Left renal cortex interstitium (tissue), 4 donors: ENCODE results near the gene GARIN3. TPM values are rescaled to one million over a fixed set of nuclear protein-coding genes. Genes with fewer than 3 reads are reported as not detected.

Experiments used
- DNase-seq, 4 donors: peaks; one replicate each; pipeline ENCODE4 v3.0.0-alpha.2; 2013; ENCODE audit warnings: low read depth in 4 of 4, low spot score in 2 of 4, missing footprints in 1 of 4
- polyA plus RNA-seq, 4 donors: library from polyadenylated mRNA; unstranded; fragments of 120-200 nt; gene quantifications; one replicate each; pipeline ENCODE4 v1.2.1, GENCODE V29; 2013; ENCODE audit not compliant: insufficient read length in 4 of 4

GARIN3 gene
- polyA plus RNA-seq, 4 donors, result not detected

DNA sequence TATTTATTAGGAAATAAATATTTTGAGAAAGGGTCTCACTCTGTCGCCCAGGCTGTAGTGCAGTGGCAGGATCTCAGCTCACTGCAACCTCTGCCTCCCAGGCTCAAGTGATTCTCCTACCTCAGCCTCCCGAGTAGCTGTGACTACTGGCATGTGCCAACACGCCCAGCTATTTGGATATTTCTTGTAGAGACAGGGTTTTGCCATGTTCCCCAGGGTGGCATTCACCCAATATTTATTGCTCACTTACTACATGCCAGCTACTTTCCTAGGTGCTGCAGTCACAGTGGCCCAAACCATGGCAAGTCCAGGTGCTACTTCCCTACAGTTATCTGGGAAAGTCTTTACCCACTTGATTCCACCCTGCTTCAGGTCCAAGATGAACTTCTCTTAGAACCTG is 15.1 kb downstream of the GARIN3 start:
- no peak for DNase-seq

DNA sequence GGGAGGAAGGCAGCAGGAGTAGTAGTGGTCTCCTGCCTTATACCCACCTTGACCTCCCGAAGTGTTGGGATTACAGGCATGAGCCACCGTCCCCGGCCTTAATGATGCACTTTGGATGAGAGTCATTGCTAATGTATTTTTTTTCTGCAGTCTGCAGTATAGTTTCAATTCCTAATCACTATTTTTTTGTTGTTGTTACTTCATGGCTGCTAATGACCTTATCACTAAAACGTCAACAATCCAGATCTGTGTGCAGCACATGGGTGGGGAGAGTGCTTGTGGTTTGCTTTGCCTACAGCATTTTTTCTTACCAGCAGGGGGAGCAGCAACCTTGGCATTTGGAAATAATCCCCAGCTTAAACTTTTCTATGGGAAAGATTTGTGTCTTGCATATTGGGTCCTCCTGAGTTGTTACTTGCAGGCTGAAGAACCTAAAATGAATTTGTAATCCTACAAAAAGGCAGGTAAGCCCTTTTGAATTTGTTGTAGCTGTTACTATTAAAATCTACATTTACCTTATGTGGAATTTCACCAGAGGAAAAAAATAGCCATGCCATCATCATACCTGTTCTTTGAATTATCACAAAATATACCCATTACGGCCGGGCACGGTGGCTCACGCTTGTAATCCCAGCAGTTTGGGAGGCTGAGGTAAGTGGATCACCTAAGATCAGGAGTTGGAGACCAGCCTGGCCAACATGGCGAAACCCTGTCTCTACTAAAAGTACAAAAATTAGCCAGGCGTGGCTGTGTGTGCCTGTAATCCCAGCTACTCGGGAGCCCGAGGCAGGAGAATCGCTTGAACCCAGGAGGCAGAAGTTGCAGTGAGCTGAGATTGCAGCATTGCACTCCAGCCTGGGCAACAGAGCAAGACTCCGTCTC is 17.1 kb downstream of the GARIN3 start:
- DNase-seq, result peak; percentile 44 to 73 (median 46)

DNA sequence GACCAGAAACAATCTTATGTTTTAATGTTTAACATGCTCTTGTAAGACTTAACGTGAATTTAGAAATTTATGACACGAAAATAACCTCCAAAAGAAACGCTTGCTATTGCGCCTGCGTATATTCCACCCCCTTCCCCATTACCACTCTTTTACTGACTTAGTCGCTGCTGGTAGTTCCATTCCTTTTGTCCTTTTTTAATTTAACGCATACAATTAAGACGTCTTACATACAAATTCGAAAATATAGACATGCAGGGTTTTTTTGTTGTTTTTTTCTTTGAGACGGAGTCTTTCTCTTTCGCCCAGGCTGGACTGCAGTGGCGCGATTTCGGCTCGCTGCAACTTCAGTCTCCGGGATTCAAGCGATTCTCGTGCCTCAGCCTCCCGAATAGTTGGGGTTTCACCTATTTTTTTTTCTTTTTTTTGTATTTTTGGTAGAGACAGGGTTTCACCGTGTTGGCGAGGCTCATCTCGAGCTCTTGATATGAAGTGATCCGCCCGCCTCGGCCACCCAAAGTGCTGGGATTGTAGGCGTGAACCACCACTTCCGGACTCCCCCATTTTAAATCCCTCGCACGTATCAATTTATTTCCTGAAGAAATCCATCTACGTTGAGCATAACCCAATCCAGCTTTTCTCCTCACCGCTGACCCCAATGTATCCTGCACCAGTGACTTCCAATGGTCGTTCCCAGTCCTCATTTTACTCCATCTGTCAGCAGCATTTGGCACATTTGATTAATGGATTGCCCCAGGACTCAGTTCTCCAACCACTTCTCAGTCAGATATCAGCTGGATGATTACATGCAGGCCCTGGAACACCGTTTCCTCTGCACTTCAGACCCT is 22.7 kb downstream of the GARIN3 start:
- peak in 2 of 4 donors; percentile 47 to 79 for DNase-seq

DNA sequence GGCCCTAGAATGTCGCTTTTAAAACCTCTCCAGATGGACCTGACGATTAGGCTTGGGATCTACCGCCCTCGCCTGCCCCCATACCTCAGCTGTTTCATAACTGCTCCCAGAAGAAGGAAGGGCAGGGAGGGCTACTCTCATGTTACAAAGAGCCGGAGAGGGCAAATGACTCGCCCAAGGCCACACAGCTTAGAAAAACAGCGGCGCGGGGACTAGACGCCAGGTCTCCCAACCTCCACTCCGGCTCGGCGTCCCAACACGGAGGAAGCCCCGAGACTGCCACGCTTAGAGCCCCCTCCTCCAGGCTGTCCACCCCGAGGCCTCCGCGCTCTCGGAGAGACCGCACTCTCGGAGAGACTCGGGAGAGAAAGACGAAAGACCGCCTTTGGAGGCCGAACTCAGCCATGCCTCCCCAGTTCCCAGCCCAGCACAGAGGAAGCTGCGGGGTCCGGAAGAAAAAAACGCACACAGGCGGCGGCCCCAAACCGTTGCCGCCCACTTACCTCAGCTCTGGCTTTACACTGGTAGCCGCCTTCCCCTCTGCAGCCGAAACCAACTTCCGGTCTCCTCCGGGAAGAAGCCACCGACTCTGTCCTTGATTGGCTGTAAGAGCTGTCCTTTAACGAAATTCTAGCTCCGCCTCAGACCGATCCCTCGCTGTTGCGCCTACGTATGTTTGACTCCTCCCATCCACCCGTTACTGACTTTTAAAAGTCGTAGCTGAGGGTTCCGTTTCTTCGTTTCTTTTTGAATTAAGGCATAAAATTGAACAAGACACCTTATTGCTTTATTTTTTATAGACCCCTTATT is 23.5 kb downstream of the GARIN3 start, which contains the start of gene MED7:
TSS of gene MED7 (minus strand) at position 549 of the 810 bp plus-strand sequence. CDS start 3,434 bp downstream, outside the sequence.
- DNase-seq, result peak; percentile 97 to 100 (median 98)

DNA sequence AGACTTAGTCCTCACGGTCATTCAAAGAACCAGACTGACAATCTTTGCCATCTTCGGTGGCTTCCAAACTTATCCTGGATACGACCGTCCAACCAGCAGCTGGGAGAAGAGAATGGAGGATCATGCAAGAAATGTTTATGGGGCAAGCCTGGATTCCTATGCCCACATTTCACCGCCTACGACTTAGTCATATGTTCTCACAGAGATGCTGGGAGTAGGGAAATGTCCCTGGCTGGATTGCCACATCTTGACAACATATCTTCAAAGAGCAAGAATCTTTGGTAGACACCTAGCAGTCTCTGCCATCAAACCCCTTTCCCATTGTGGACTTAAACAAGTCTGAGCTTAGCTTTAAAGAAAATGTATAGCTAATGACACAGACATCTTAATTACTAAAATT is 28.4 kb downstream of the GARIN3 start:
- DNase-seq, result no peak

DNA sequence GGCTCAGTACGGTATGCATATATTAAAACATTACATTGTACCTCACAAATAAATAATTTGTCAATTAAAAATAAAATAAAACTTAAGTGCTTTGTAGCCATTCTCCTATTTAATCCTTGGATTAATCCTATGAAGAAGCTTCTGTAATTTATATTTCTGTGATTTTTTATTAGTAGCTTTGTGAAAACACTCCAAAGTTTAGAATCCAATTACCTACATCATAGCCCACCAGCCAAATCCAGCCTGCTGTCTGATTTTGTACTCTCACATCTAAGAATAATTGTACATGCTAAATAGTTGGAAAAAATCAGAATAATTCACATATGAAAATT is 33.8 kb downstream of the GARIN3 start:
- DNase-seq, result no peak

DNA sequence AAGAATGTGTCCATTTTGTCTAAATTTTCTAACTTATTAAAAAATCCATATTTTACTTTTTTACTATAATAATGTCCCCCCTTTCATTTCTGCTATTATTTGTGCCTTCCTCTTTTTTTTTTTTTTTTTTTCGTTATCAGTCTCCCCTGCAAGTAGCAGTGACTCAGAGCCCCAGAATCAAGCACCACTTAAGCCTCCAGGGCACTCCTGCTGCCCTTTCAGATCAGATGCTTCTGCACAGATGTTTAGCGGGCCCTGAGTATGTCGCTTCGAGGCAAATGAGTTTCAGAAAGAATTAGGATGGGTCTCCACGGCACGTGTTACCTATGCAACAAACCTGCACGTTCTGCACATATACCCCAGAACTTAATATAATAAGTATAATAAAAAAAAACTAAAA is 35.1 kb downstream of the GARIN3 start:
- no peak for DNase-seq

DNA sequence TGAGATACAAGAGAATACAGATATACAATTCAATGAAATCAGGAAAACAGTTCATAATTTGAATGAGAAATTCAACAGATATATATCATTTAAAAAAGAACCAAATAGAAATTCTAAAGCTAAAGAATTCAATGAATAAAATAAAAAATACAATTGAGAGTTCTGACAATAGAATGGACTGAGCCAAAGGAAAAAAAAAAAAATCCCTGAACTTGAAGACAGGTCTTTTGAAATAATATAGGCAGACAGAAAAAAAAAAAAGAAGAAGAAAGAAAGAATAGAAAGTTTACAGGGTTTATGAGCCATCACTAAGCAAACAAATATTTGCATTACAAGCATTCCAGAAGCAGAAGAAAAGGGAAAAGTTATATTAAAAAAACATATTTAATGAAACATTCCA is 44.4 kb downstream of the GARIN3 start:
- DNase-seq, result no peak

DNA sequence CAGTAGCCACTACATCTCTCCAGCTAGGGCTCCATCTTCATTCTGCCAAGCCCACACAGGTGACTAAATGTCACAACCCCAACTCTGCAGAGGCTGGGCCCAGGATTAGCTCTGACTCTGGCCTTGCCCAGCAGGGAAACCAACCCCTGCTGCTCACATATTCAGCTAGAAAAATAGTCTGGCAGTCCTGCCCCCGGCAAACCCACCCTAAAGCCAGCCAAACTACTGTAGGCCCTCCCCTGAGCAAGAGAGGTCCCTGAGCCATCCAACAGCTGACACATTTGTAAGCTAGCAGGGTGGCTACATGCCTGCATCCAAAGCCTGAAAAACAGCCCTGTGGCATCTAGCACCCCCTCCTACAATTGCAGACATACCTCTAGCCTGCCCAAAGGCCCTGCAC is 46.0 kb downstream of the GARIN3 start:
- no peak for DNase-seq

DNA sequence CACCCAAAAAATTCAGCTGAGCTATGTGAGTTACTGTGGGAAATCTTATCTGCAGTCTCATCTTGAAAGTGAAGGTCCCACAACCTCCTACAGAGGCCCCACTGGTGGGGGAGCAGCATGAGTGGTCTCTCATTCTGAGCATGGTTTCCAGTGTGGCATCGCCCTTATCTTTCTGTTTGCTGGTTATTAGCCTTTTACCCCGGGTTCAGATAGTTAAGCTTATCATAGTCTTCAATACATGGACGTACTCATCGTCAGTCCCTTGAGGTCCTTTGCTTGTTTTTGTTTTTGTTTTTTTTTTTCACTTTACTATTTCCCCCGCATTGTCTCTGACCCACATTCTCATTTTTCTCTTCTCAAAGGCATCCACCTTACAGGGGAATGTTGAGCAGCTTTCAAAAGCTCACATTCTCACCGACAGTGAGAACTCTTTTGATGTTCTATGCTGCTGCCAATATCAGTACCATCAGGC is 49.5 kb downstream of the GARIN3 start:
- no peak for DNase-seq

DNA sequence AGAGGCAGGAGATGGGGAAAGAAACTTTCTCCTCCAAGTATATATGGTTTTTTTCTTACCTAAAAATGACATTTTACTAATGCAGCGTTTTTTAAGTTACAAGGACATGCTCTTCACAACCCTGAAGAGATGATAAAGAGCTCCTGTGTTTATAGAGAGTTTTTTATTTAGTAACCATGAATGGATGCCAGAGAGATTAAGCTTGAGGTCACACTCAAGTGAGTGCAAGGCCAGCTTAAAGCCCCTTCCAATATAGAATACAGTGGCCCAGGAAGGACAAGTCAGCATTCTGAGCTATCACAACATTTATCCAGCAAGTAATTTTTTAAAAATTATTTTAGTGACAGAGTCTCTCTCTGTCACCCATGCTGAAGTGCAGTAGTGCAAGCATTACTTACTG is 50.6 kb downstream of the GARIN3 start:
- DNase-seq, result no peak

DNA sequence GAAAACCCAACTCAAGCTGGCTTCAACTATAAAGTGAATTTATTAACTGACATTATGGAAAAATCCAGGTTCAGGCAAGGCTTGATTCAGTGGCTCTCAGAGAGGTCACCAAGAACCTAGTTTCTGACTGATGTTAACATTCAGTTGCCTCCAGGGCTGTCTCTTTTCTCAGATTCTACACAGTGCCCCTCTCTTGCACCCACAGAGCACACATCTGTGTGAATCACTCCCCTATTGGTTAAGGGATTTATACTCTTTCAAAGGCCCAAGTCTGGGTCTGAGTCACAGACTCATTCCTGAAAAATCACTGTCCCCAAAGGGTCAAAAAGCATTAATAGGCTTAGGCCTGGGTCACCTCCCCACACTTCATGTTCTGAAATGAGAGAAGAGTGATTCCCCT is 51.1 kb downstream of the GARIN3 start:
- DNase-seq, result no peak

DNA sequence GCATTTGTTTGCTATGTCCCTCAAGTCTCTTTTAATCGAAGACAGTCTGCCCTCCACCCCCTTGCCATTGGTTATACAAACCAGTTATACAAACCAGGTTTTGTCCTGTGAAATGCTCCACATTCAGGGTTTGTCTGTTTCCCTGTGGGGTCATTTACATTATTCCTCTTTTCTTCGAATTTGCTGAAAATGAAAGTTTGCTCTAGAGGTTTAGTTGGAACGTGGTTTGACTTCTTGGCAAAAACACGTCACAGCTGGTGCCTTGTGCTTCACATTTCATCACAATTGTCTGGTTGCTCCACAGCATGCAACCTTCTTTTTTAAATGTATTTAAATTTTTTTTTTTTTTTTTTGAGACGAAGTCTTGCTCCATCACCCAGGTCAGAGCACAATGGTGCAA is 53.1 kb downstream of the GARIN3 start:
- DNase-seq, result no peak

Other genes with a start within 250 kb of the GARIN3 start
- gene TIMD4, start 203.0 kb downstream of the GARIN3 start, polyA plus RNA-seq, result under 1 TPM; 0.46 to 0.62 (median 0.56) TPM
- gene HAVCR1, start 107.1 kb downstream of the GARIN3 start, polyA plus RNA-seq, result 1 to 10 TPM; 1.6 to 3.3 (median 3.2) TPM
- 10 to 100 TPM in 1 of 4 donors, 1 to 10 TPM in 3; 5.5 to 12.9 (median 8.6) TPM for gene HAVCR2, start 57.2 kb downstream of the GARIN3 start, polyA plus RNA-seq
- 10 to 100 TPM; 19.0 to 23.0 (median 22.4) TPM for gene MED7, start 23.4 kb downstream of the GARIN3 start, polyA plus RNA-seq
- gene ITK, start 14.6 kb upstream of the GARIN3 start, polyA plus RNA-seq, result under 1 TPM; 0.22 to 0.40 (median 0.31) TPM
- gene CYFIP2, start 99.9 kb upstream of the GARIN3 start, polyA plus RNA-seq, result 100 to 1,000 TPM; 101 to 138 (median 116) TPM